Posterior cingulate gyrus (tissue), 11 donors: ENCODE measurements around the gene TLE1.
"Not testable (repeated sequence)": the region's sequence is repeated elsewhere in the genome, so short reads cannot be mapped to it uniquely, and the experiment has no call there.

Experiments used
- DNase-seq, 10 donors: peaks; one replicate each; pipeline versions ENCODE4 v3.0.0 to v3.0.0-alpha.2; 2020 to 2021; ENCODE audit warnings: mixed read lengths in 3 of 10
- intact Hi-C: fragments of 100-400 bp; cut with DNase I; formaldehyde crosslinking; loops from one replicate; pipeline ENCODE4 v1.15.1; 2023

TLE1 gene

DNA sequence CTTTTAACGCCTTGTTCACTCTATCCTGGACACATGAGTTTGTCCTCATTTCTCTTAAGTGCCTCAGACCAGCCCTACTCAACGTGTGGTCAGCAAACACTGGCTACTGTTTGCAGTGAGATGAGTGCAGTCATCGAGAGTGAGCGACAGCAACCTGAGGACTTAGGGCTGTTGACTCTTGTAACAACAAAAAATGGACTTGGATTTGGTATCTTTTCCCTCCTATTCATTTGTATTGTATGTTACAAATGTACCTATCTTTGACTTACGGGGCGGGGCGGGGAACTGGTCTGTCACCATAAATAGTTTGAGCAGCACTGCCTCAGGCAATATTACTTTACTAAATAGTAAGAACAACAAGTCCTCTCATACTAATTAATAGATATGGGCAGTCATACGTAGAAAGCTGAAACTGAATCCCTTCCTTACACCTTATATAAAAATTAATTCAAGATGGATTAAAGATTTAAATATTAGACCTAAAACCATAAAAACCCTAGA is 84.1 kb downstream of the TLE1 start:
- DNase-seq = peak in 1 of 10 donors; percentile 22
- intact Hi-C loops = no loop called here

- intact Hi-C loops = no loop called here
- DNase-seq = peak in 1 of 10 donors; percentile 32
These were observed 84.8 kb downstream of the TLE1 start for GRCh38 chr9:81604306-81605169.

- DNase-seq = peak in 1 of 10 donors; percentile 7
- intact Hi-C loops = no loop called here
These were observed 86.3 kb downstream of the TLE1 start for GRCh38 chr9:81602887-81603680.

DNA sequence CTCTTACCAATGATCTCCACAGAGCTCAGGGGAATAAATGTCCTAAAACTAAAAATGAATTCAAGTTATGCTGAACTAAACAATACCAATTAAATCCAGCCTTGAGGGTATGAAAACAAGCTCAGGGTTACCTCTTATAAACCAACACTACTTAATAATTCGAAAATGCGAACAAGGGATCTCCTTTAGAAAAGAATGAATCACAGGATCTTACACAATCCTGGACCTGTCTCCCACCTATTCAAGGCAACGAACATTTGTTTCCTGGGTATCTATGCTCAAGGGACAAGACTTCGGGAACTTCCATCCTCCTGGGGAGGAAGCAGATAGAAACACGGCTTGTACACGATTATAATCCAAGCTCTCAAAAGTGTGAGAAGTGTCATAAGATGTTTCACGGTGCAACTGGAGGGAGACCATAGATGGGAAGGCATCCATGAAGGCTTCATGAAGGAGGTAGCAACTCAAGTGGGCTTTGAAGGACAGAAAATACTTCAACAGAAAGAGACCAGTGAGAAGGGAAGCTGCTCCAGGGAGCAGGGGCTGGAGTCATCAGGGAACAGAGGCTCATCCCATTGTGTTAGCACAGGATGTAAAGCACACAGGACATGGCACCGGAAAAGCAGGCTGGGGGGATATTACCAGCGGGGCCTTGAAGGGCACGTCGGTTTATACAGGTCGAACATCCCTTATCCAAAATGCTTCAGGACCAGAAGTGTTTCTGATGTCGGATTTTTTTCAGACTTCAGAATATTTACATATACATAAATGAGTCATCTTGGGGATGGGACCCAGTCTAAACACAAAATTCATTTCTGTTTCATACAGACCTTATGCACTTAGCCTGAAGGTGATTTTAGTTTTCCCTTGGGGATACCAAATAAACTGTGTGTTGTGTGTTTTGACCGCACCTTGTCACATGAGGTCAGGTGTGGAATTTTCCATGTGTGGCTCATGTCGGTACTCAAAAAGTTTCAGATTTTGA is 87.4 kb downstream of the TLE1 start:
- DNase-seq = peak in 1 of 10 donors; percentile 32
- intact Hi-C loops = no loop called here

GRCh38 chr9:81600631-81601030 is 88.7 kb downstream of the TLE1 start:
- intact Hi-C loops = no loop called here
- peak in 1 of 10 donors; percentile 17 for DNase-seq

GRCh38 chr9:81599837-81600236 is 89.5 kb downstream of the TLE1 start:
- intact Hi-C loops = no loop called here

GRCh38 chr9:81598811-81599210 is 90.5 kb downstream of the TLE1 start:
- intact Hi-C loops = no loop called here
- DNase-seq = no peak

More at GRCh38 chr9:81599837-81600236, 89.5 kb downstream of the TLE1 start:
- DNase-seq = no peak

- DNase-seq = no peak
- intact Hi-C loops = no loop called here
These were observed 91.2 kb downstream of the TLE1 start for GRCh38 chr9:81598123-81598497.

DNA sequence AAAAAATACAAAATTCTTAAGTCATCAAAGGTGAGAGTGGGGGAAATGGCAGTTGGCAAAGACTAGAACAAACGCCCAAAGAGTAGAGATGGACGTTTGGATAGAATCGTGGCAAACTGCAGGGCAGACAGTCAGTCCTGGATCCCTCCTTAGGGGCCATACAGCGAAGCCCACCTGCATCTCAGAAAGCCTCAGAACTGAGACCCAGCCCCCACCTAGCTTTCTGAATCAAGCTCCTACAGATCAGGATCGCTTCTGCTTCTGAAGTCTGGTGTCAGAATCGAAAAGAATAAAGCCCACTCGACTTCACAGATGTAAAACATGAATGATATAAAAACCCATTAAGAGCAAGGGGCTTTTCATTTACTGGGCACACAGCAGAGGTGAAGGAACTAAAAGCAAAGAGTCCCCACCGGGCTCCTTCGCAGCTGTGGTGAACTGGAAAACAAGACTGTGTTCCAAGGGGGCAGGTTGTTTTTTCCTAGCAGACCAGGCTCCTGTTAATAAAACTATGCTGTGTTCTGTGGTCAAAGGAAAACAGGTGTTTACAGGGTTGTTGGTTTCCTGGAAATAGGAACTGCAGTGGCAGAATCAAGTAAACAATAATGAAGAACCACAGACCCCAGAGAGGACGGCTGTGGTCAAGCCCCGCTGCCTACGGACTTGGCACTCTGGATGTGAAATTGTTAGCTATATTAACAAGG is 91.8 kb downstream of the TLE1 start:
- intact Hi-C loops = no loop called here

DNA sequence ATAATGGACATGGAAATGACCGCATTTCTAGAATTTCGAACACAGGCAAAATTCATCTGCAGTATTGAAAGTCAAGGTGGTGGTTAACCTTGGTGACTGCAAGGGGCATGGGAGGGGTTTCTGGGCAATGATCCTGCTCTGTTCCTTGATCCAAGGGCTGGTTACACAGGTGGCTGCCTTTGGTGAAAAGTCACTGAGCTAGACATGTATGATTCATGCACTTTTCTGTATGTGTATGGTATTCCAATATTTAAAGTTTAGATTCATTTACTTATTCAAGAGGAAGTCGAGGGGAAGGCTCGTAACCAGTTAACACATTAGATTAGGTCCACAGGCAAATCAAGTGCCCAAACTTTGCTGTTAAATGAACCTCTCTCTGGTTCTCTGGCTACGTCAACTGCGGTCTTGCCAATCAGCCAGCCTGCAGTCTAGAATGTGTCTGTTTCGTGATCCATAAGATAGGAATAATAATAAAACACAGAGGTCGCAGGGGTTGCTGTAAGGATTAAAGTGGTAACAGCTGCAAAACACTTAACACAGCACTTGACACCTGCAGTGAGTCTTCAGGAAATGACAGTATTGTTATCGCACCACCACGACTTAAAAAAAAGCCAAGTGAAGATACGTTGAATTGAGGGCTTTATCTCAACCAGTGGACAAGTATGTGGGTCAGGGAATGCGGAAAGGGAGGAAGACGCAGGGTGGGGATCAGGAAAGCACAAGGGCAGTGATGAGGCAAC is 92.5 kb downstream of the TLE1 start:
- peak in 1 of 10 donors; percentile 12 for DNase-seq
- intact Hi-C loops = no loop called here

More for the DNA sequence above, 91.8 kb downstream of the TLE1 start:
- DNase-seq = no peak

GRCh38 chr9:81595887-81596543 is 93.3 kb downstream of the TLE1 start:
- DNase-seq = peak in 3 of 10 donors; percentile 13 to 81 (median 20)
- intact Hi-C loops = no loop called here

DNA sequence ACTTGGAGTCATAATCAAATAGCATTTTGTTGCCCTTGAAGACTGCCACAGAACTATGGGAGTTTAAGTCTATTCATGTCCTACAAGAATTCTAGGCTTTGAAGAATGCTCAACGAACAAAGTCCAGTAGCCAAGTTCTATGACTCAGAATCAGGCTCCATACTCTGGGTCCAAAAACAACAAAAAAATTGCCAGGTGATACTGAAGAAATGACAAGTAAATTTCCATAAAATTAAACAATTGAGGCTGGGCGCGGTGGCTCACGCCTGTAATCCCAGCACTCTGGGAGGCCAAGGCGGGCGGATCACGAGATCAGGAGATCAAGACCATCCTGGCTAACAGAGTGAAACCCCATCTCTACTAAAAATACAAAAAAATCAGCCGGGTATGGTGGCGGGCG is 94.1 kb downstream of the TLE1 start:
- DNase-seq, intact Hi-C loops: not testable (repeated sequence)

DNA sequence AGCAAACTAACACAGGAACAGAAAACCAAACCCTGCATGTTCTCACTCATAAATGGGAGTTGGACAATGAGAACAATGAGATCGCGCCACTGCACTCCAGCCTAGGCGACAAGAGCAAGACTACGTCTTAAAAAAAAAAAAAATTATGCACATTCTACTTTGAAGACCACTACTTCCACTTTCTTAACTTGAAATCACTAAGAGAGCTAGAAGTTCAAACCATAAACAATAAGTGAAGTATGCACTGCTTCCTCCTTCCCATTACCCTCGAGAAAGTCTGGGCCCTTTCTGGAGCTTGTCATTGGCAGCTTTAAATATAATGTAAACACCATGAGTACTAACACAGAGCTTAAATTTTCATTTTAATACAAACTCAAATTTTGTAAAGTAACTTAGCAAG is 94.9 kb downstream of the TLE1 start:
- intact Hi-C loops = no loop called here
- no peak for DNase-seq

DNA sequence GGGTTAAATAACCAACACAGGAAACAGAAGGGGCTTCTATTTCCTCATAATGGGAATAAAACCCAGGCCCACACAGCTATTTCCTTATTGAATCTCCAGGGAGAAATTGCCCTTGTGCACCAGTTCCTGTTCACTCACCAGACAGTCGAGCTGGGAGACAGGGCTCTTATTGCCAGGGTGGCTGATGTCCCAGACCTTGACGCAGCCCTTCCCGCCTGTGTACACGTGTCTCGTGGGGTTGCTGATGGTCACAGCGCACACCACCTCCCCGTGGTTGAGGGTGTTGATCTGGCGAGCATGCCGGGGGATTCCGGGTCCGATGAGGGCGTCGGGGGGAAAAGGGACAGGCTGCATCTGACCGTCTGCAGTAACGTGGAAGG is 96.5 kb downstream of the TLE1 start:
- intact Hi-C loops = no loop called here
- DNase-seq = peak in 1 of 10 donors; percentile 23

DNA sequence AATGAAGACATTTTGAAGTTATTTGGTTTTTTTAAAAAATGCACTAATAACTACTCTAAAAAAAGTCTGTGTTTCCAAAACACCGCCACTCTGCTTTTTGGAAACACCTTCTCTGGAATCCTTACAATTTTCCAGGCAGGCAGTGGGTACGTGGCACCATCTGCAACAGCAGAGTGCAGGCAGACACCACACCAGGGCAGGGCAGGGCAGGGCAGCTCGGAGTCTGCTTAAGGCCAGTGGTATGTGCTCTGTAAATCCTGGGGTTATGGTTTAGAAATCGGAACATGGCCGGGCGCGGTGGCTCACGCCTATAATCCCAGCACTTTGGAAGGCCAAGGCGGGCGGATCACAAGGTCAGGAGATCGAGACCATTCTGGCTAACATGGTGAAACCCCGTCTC is 97.6 kb downstream of the TLE1 start:
- intact Hi-C loops = no loop called here
- no peak for DNase-seq

- DNase-seq = peak in 1 of 10 donors; percentile 64
- intact Hi-C loops = no loop called here
These were observed 98.7 kb downstream of the TLE1 start for GRCh38 chr9:81590688-81591087.

- intact Hi-C loops = no loop called here
- DNase-seq = peak in 1 of 10 donors; percentile 29
These were observed 99.5 kb downstream of the TLE1 start for GRCh38 chr9:81589819-81590218.

DNA sequence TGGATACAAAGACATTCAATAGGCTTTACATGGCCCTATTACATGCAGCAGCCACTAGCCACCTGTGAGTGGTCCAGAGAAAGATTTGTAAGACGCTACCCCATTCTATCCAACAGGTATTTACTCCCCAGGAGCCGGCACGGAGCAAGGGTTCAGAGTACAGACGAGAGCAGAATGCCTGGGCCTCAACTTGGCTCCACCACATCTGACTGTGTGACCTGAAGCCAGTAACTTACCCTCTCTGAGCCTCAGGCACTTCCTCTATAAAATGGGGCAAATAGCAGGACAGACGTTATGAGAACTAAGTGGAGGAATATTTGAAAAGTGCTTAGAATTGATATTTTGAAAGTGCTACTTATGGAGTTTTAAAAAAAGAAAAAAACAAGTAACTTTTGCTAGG is 100.0 kb downstream of the TLE1 start:
- DNase-seq = peak in 1 of 10 donors; percentile 69
- intact Hi-C loops = no loop called here
